ENCODE measurements around the gene OTULIN. TPM values are rescaled to one million over a fixed set of nuclear protein-coding genes. Genes with fewer than 3 reads are reported as not detected.

Gene OTULIN
- total and polyA plus RNA-seq, 3 experiments from 2014 or later, result 28.1 to 87.6 (median 86.2) TPM

DNA sequence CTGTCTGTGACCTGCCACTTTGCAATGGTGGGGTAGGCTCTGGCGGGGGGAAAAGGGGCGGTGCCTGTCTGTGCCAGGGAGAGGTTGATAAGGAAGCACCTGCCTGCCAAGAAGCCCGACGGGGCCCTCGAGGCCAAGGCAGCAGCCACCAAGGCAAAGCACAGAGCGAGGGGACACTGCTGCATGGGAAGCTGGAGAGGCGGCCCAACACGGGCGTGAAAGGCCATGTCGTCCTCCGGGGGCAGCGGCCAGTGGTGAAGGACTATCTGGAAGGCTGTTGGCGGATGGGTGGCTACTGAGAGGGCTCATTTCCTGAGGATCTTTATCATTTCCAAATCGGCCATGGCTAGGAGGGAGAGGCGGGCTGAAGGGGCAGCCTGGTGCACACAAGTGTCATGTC lies 66.4 kb downstream of the OTULIN start:
- no peak overlapping the region for H3K4me3 ChIP-seq (ENCODE audit: low read length)
- H3K36me3 Mint-ChIP-seq, result peaks cover 5 to 73% (median 14%) of the 10 kb centered on the region in 3 donors
- POLR2A ChIA-PET, result no interaction called here
- no peaks in the 10 kb centered on the region for H3K4me1 ChIP-seq (ENCODE audit: insufficient read depth, low read length)
- no peak overlapping the region for H3K4me3 Mint-ChIP-seq
- H3K27ac Mint-ChIP-seq, result peak overlapping the region in 4 of 8 donors; percentile 10 to 81 (median 62)
- CTCF ChIA-PET, result no interaction called here
- no peaks in the 10 kb centered on the region for H3K9me3 ChIP-seq (ENCODE audit: low read length)
- no peaks in the 10 kb centered on the region for H3K9me3 Mint-ChIP-seq
- no peak overlapping the region for H3K27ac ChIP-seq (ENCODE audit: low read depth, low read length)
- H3K4me1 Mint-ChIP-seq, result peaks cover 4 to 13% (median 5%) of the 10 kb centered on the region in 3 donors
- peaks cover 12% of the 10 kb centered on the region for H3K36me3 ChIP-seq (ENCODE audit: insufficient read depth, low read length)
- H3K27me3 Mint-ChIP-seq, result no peaks in the 10 kb centered on the region
- no peak for DNase-seq
- H3K27me3 ChIP-seq (ENCODE audit: insufficient read depth, low read length, poor library complexity, severe bottlenecking), result no peaks in the 10 kb centered on the region

DNA sequence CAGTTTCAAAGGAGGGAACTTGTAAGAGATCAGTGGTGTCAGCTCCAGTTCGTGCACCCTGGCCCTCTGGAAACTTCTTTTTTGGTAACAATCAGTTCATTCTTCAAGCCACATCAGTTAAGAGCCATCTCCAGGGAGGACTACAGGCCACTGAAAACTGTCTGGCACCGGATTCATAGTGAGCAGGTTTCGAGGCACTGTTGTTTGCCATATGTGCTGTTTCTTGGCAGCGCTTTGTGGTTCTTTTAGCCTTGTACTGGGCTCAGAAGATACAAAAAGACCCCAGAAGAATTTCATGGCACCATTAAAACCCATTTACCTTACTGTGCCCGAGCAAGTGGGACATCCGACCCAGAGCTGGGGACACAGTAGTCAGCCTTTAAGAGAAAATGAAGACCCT lies 68.5 kb downstream of the OTULIN start:
- Mint-ChIP-seq H3K27ac (peak overlapping the region in 3 of 8 donors; percentile 17 to 57 (median 48)), H3K36me3 (peaks cover 0 to 73% (median 13%) of the 10 kb centered on the region in 3 donors), H3K4me3 (no peak overlapping the region), H3K4me1 (peaks cover 0 to 2% (median 0%) of the 10 kb centered on the region in 3 donors), H3K27me3 (no peaks in the 10 kb centered on the region), H3K9me3 (no peaks in the 10 kb centered on the region)
- Histone ChIP-seq H3K36me3 (ENCODE audit: insufficient read depth, low read length) (peaks cover 6% of the 10 kb centered on the region), H3K4me3 (ENCODE audit: low read length) (no peak overlapping the region), H3K27ac (ENCODE audit: low read depth, low read length) (no peak overlapping the region), H3K4me1 (ENCODE audit: insufficient read depth, low read length) (no peaks in the 10 kb centered on the region), H3K27me3 (ENCODE audit: insufficient read depth, low read length, poor library complexity, severe bottlenecking) (no peaks in the 10 kb centered on the region), H3K9me3 (ENCODE audit: low read length) (no peaks in the 10 kb centered on the region)
- POLR2A ChIA-PET, result no interaction called here
- DNase-seq, result no peak
- CTCF ChIA-PET, result interaction anchor here (1.0 to 1.6 kb wide), 4 partner anchors 9 to 270 kb away, joined by 3 to 4 read pairs (median 3); no protein-coding TSS in a partner anchor

DNA sequence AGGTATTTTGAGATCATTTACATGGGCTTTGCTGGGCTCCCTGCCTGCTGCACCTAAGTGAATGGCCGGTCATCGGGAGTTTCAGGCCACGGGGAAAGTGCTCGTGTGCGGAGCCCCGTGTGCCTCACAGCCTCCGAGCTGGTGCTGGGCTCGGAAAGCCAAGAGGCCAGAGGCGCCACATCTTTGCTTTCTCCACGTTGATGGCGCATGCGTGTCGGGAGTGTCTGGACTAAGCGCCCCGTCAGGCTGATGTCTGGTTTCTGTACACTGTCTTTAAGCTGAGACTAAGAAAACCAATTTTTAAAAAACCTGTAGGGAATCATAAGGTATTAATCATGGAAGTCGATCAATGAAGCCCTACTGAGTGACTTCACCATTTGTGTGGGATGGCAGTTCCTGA lies 69.1 kb downstream of the OTULIN start:
- Histone ChIP-seq H3K36me3 (ENCODE audit: insufficient read depth, low read length) (peaks cover 6% of the 10 kb centered on the region), H3K9me3 (ENCODE audit: low read length) (no peaks in the 10 kb centered on the region), H3K4me3 (ENCODE audit: low read length) (no peak overlapping the region), H3K4me1 (ENCODE audit: insufficient read depth, low read length) (no peaks in the 10 kb centered on the region), H3K27me3 (ENCODE audit: insufficient read depth, low read length, poor library complexity, severe bottlenecking) (no peaks in the 10 kb centered on the region), H3K27ac (ENCODE audit: low read depth, low read length) (no peak overlapping the region)
- DNase-seq, result no peak
- Mint-ChIP-seq H3K9me3 (no peaks in the 10 kb centered on the region), H3K4me3 (no peak overlapping the region), H3K36me3 (peaks cover 0 to 76% (median 13%) of the 10 kb centered on the region in 3 donors), H3K4me1 (peaks cover 0 to 2% (median 0%) of the 10 kb centered on the region in 3 donors), H3K27me3 (no peaks in the 10 kb centered on the region), H3K27ac (peak overlapping the region in 1 of 8 donors; percentile 70)
- CTCF ChIA-PET, result interaction anchor here (1.2 to 1.6 kb wide), 3 partner anchors 10 to 48 kb away, joined by 3 read pairs; no protein-coding TSS in a partner anchor
- POLR2A ChIA-PET, result no interaction called here

- no peak overlapping the region for H3K4me3 ChIP-seq (ENCODE audit: low read length)
- ChIA-PET CTCF (no interaction called here), POLR2A (no interaction called here)
- H3K4me1 Mint-ChIP-seq, result peaks cover 0 to 2% (median 0%) of the 10 kb centered on the region in 3 donors
- no peaks in the 10 kb centered on the region for H3K9me3 Mint-ChIP-seq
- peaks cover 7% of the 10 kb centered on the region for H3K36me3 ChIP-seq (ENCODE audit: insufficient read depth, low read length)
- H3K4me1 ChIP-seq (ENCODE audit: insufficient read depth, low read length), result no peaks in the 10 kb centered on the region
- peak overlapping the region in 5 of 8 donors; percentile 27 to 84 (median 72) for H3K27ac Mint-ChIP-seq
- H3K36me3 Mint-ChIP-seq, result peaks cover 0 to 80% (median 13%) of the 10 kb centered on the region in 3 donors
- no peaks in the 10 kb centered on the region for H3K27me3 Mint-ChIP-seq
- no peaks in the 10 kb centered on the region for H3K27me3 ChIP-seq (ENCODE audit: insufficient read depth, low read length, poor library complexity, severe bottlenecking)
- H3K9me3 ChIP-seq (ENCODE audit: low read length), result no peaks in the 10 kb centered on the region
- H3K27ac ChIP-seq (ENCODE audit: low read depth, low read length), result no peak overlapping the region
- DNase-seq, result no peak
- H3K4me3 Mint-ChIP-seq, result no peak overlapping the region
Observed at GRCh38 chr5:14734396-14734795, 69.9 kb downstream of the OTULIN start.

- Mint-ChIP-seq H3K27ac (peak overlapping the region in 6 of 8 donors; percentile 27 to 80 (median 64)), H3K4me1 (peaks cover 0 to 2% (median 0%) of the 10 kb centered on the region in 3 donors), H3K36me3 (peaks cover 0 to 80% (median 14%) of the 10 kb centered on the region in 3 donors), H3K9me3 (no peaks in the 10 kb centered on the region), H3K4me3 (no peak overlapping the region), H3K27me3 (no peaks in the 10 kb centered on the region)
- H3K27me3 ChIP-seq (ENCODE audit: insufficient read depth, low read length, poor library complexity, severe bottlenecking), result no peaks in the 10 kb centered on the region
- no peak for DNase-seq
- CTCF ChIA-PET, result interaction anchor here (1.0 kb wide), 1 partner anchor 9 kb away, joined by 3 read pairs; no protein-coding TSS in a partner anchor
- H3K9me3 ChIP-seq (ENCODE audit: low read length), result no peaks in the 10 kb centered on the region
- H3K36me3 ChIP-seq (ENCODE audit: insufficient read depth, low read length), result peaks cover 20% of the 10 kb centered on the region
- no peaks in the 10 kb centered on the region for H3K4me1 ChIP-seq (ENCODE audit: insufficient read depth, low read length)
- no peak overlapping the region for H3K27ac ChIP-seq (ENCODE audit: low read depth, low read length)
- POLR2A ChIA-PET, result no interaction called here
- H3K4me3 ChIP-seq (ENCODE audit: low read length), result no peak overlapping the region
Observed at GRCh38 chr5:14735944-14736343, 71.4 kb downstream of the OTULIN start.

- Mint-ChIP-seq H3K36me3 (peaks cover 0 to 81% (median 17%) of the 10 kb centered on the region in 3 donors), H3K4me3 (no peak overlapping the region), H3K9me3 (no peaks in the 10 kb centered on the region), H3K4me1 (peaks cover 0 to 5% (median 2%) of the 10 kb centered on the region in 3 donors), H3K27me3 (no peaks in the 10 kb centered on the region), H3K27ac (peak overlapping the region in 2 of 8 donors; percentile 11 to 54)
- Histone ChIP-seq H3K27ac (ENCODE audit: low read depth, low read length) (no peak overlapping the region), H3K36me3 (ENCODE audit: insufficient read depth, low read length) (peaks cover 32% of the 10 kb centered on the region), H3K4me1 (ENCODE audit: insufficient read depth, low read length) (peaks cover 3% of the 10 kb centered on the region), H3K27me3 (ENCODE audit: insufficient read depth, low read length, poor library complexity, severe bottlenecking) (no peaks in the 10 kb centered on the region), H3K9me3 (ENCODE audit: low read length) (no peaks in the 10 kb centered on the region), H3K4me3 (ENCODE audit: low read length) (no peak overlapping the region)
- ChIA-PET POLR2A (no interaction called here), CTCF (interaction anchor here (0.9 to 1.9 kb wide), 3 partner anchors 10 to 136 kb away, joined by 3 to 4 read pairs (median 4); no protein-coding TSS in a partner anchor)
- DNase-seq, result no peak
Observed at GRCh38 chr5:14737291-14737690, 72.8 kb downstream of the OTULIN start.

GRCh38 chr5:14738050-14738449 lies 73.5 kb downstream of the OTULIN start:
- Mint-ChIP-seq H3K36me3 (peaks cover 0 to 83% (median 19%) of the 10 kb centered on the region in 3 donors), H3K4me1 (peaks cover 0 to 5% (median 4%) of the 10 kb centered on the region in 3 donors), H3K27me3 (no peaks in the 10 kb centered on the region), H3K4me3 (no peak overlapping the region), H3K27ac (peak overlapping the region in 1 of 8 donors; percentile 10), H3K9me3 (no peaks in the 10 kb centered on the region)
- ChIA-PET POLR2A (no interaction called here), CTCF (interaction anchor here (1.2 to 1.9 kb wide), 2 partner anchors 11 to 52 kb away, joined by 4 read pairs; no protein-coding TSS in a partner anchor)
- H3K27ac ChIP-seq (ENCODE audit: low read depth, low read length), result no peak overlapping the region
- peaks cover 6% of the 10 kb centered on the region for H3K4me1 ChIP-seq (ENCODE audit: insufficient read depth, low read length)
- H3K4me3 ChIP-seq (ENCODE audit: low read length), result no peak overlapping the region
- no peaks in the 10 kb centered on the region for H3K27me3 ChIP-seq (ENCODE audit: insufficient read depth, low read length, poor library complexity, severe bottlenecking)
- no peaks in the 10 kb centered on the region for H3K9me3 ChIP-seq (ENCODE audit: low read length)
- H3K36me3 ChIP-seq (ENCODE audit: insufficient read depth, low read length), result peaks cover 28% of the 10 kb centered on the region
- DNase-seq, result no peak

DNA sequence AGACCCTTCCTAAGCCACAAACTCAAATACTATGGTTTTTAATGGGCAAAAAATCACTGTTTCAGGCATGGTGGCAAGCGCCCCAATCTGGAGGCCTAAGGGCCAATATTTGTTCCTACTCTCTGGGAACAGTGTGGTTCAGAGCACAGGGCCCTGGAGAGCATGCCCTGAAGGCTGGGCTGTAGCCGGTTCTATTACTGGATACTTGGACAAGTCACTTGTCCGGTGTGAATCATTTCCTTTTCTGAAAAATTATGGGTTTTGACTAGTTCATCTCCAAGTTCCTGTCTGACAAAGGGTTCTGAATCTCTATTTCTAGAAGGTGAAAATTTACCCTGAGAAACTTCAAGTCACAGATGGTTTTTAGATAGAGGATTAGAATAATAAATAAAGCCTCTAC lies 75.0 kb downstream of the OTULIN start:
- Mint-ChIP-seq H3K4me1 (peaks cover 0 to 10% (median 7%) of the 10 kb centered on the region in 3 donors), H3K9me3 (no peaks in the 10 kb centered on the region), H3K4me3 (no peak overlapping the region), H3K27ac (no peak overlapping the region), H3K27me3 (no peaks in the 10 kb centered on the region), H3K36me3 (peaks cover 0 to 83% (median 17%) of the 10 kb centered on the region in 3 donors)
- peaks cover 26% of the 10 kb centered on the region for H3K36me3 ChIP-seq (ENCODE audit: insufficient read depth, low read length)
- ChIA-PET POLR2A (no interaction called here), CTCF (interaction anchor here (1.3 kb wide), 1 partner anchor 12 kb away, joined by 3 read pairs; no protein-coding TSS in a partner anchor)
- no peaks in the 10 kb centered on the region for H3K27me3 ChIP-seq (ENCODE audit: insufficient read depth, low read length, poor library complexity, severe bottlenecking)
- no peak overlapping the region for H3K27ac ChIP-seq (ENCODE audit: low read depth, low read length)
- H3K9me3 ChIP-seq (ENCODE audit: low read length), result no peaks in the 10 kb centered on the region
- H3K4me3 ChIP-seq (ENCODE audit: low read length), result no peak overlapping the region
- peaks cover 6% of the 10 kb centered on the region for H3K4me1 ChIP-seq (ENCODE audit: insufficient read depth, low read length)
- DNase-seq, result no peak

Data from CD8-positive, alpha-beta memory T cell (primary cell).